Nephron (organoid): ENCODE measurements around the gene TNFSF10.

Source experiments
- H3K27ac Mint-ChIP-seq, 3 experiments: 2 replicates each; pipeline ENCODE4 v1.8.0; 2020; ENCODE audit warnings: mixed read lengths in 3 of 3, mild to moderate bottlenecking in 2 of 3, moderate library complexity in 1 of 3
- H3K27me3 Mint-ChIP-seq: 2 replicates; pipeline ENCODE4 v1.8.0; 2021; ENCODE audit warnings: low read depth, mild to moderate bottlenecking, moderate library complexity, mixed read lengths
- H3K36me3 Mint-ChIP-seq: 2 replicates; pipeline ENCODE4 v1.8.0; 2020; ENCODE audit warnings: low read depth, mixed read lengths
- H3K4me1 Mint-ChIP-seq: 2 replicates; pipeline ENCODE4 v1.8.0; 2020; ENCODE audit warnings: mixed read lengths
- H3K4me3 Mint-ChIP-seq, 3 experiments: 2 replicates each; pipeline ENCODE4 v1.8.0; 2020; ENCODE audit warnings: mild to moderate bottlenecking in 3 of 3, mixed read lengths in 3 of 3, moderate library complexity in 2 of 3
- H3K9me3 Mint-ChIP-seq: 2 replicates; pipeline ENCODE4 v1.8.0; 2020; ENCODE audit warnings: mixed read lengths
- CTCF ChIP-seq, 3 experiments: fragments of 200-600 bp; sonication (generic); IDR thresholded peaks; one replicate each; pipeline ENCODE4 v1.5.0; 2021; ENCODE audit warnings: antibody characterized with exemption in 3 of 3; ENCODE audit not compliant: unreplicated experiment in 3 of 3

The TNFSF10 gene

GRCh38 chr3:172515130-172515918, 7.9 kb downstream of the TNFSF10 start:
- H3K36me3 Mint-ChIP-seq: no peaks in the 10 kb centered on the region
- peaks cover 8% of the 10 kb centered on the region for H3K4me1 Mint-ChIP-seq
- H3K9me3 Mint-ChIP-seq: no peaks in the 10 kb centered on the region
- H3K27me3 Mint-ChIP-seq: peaks cover 6% of the 10 kb centered on the region
- no peak overlapping the region for H3K27ac Mint-ChIP-seq
- no peak for TF ChIP-seq CTCF (IDR thresholded peaks at IDR 0.05; ENCODE audit: unreplicated experiment in 3 of 3)
- H3K4me3 Mint-ChIP-seq: no peak overlapping the region

GRCh38 chr3:172514678-172515077, 8.6 kb downstream of the TNFSF10 start:
- H3K36me3 Mint-ChIP-seq: no peaks in the 10 kb centered on the region
- peaks cover 8% of the 10 kb centered on the region for H3K4me1 Mint-ChIP-seq
- no peak overlapping the region for H3K27ac Mint-ChIP-seq
- no peaks in the 10 kb centered on the region for H3K9me3 Mint-ChIP-seq
- H3K4me3 Mint-ChIP-seq: no peak overlapping the region
- no peak for TF ChIP-seq CTCF (IDR thresholded peaks at IDR 0.05; ENCODE audit: unreplicated experiment in 3 of 3)
- peaks cover 6% of the 10 kb centered on the region for H3K27me3 Mint-ChIP-seq

DNA sequence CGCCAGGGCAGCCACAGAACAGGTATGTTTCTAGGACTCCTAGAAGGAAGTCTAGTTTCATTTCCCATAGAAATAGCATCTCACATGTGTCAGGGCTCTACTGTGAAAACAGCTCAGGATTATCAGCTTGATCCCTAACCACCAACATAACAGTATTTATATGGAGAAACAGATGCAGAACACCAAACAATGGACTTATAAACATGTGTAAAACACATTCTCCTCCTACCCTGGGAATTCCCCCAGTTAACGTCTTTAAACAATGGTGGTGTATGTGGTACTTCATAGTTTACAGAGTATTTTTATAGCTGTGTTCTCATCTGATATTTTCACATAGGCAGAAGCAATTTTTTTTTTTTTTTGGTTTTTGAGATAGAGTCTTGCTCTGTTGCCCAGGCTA, 9.7 kb downstream of the TNFSF10 start:
- H3K9me3 Mint-ChIP-seq: no peaks in the 10 kb centered on the region
- no peaks in the 10 kb centered on the region for H3K36me3 Mint-ChIP-seq
- no peak for TF ChIP-seq CTCF (IDR thresholded peaks at IDR 0.05; ENCODE audit: unreplicated experiment in 3 of 3)
- no peak overlapping the region for H3K27ac Mint-ChIP-seq
- H3K4me3 Mint-ChIP-seq: no peak overlapping the region
- H3K27me3 Mint-ChIP-seq: peaks cover 6% of the 10 kb centered on the region
- peaks cover 8% of the 10 kb centered on the region for H3K4me1 Mint-ChIP-seq

GRCh38 chr3:172511783-172512762, 11.2 kb downstream of the TNFSF10 start:
- no peaks in the 10 kb centered on the region for H3K9me3 Mint-ChIP-seq
- peaks cover 8% of the 10 kb centered on the region for H3K4me1 Mint-ChIP-seq
- H3K27ac Mint-ChIP-seq: no peak overlapping the region
- TF ChIP-seq CTCF (IDR thresholded peaks at IDR 0.05; ENCODE audit: unreplicated experiment in 3 of 3): no peak
- H3K36me3 Mint-ChIP-seq: no peaks in the 10 kb centered on the region
- H3K27me3 Mint-ChIP-seq: peaks cover 6% of the 10 kb centered on the region
- no peak overlapping the region for H3K4me3 Mint-ChIP-seq

- no peak for TF ChIP-seq CTCF (IDR thresholded peaks at IDR 0.05; ENCODE audit: unreplicated experiment in 3 of 3)
- Mint-ChIP-seq H3K4me3 (no peak overlapping the region), H3K27me3 (no peaks in the 10 kb centered on the region), H3K27ac (no peak overlapping the region), H3K4me1 (no peaks in the 10 kb centered on the region), H3K9me3 (peaks cover 4% of the 10 kb centered on the region), H3K36me3 (no peaks in the 10 kb centered on the region)
Measured at GRCh38 chr3:172506094-172506493, 17.1 kb downstream of the TNFSF10 start.
